ENCODE results near the gene NUDC.
"Not testable (repeated sequence)": the region's sequence is repeated elsewhere in the genome, so short reads cannot be mapped to it uniquely, and the experiment has no call there.

NUDC gene

GRCh38 chr1:26921540-26922430 is at the start of gene NUDC:
Gene NUDC, plus strand, starts transcription at chr1:26921743. Its CDS starts 106 bp downstream, at chr1:26921849.
- DNase-seq, result peak; percentile 97
- Histone ChIP-seq H3K27ac (peak within 1 kb of the TSS; percentile 85), H3K4me3 (ENCODE audit: low read depth, low read length) (peak within 1 kb of the TSS; percentile 86), H3K27me3 (ENCODE audit: insufficient read depth, low read depth, severe bottlenecking) (no peaks in the 10 kb centered on the region), H3K36me3 (peaks cover 39% of the 10 kb centered on the region), H3K9me3 (ENCODE audit: severe bottlenecking) (no peaks in the 10 kb centered on the region)
- TF ChIP-seq, protein P1, sequence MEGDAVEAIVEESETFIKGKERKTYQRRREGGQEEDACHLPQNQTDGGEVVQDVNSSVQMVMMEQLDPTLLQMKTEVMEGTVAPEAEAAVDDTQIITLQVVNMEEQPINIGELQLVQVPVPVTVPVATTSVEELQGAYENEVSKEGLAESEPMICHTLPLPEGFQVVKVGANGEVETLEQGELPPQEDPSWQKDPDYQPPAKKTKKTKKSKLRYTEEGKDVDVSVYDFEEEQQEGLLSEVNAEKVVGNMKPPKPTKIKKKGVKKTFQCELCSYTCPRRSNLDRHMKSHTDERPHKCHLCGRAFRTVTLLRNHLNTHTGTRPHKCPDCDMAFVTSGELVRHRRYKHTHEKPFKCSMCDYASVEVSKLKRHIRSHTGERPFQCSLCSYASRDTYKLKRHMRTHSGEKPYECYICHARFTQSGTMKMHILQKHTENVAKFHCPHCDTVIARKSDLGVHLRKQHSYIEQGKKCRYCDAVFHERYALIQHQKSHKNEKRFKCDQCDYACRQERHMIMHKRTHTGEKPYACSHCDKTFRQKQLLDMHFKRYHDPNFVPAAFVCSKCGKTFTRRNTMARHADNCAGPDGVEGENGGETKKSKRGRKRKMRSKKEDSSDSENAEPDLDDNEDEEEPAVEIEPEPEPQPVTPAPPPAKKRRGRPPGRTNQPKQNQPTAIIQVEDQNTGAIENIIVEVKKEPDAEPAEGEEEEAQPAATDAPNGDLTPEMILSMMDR (IDR thresholded peaks at IDR 0.05; ENCODE audit: low read depth, low read length), result no peak

- not testable (repeated sequence) for H3K36me3 ChIP-seq; H3K4me3 ChIP-seq (ENCODE audit: low read depth, low read length); DNase-seq; H3K27ac ChIP-seq; H3K9me3 ChIP-seq (ENCODE audit: severe bottlenecking); H3K27me3 ChIP-seq (ENCODE audit: insufficient read depth, low read depth, severe bottlenecking)
Measured at GRCh38 chr1:26873097-26873496, 48.4 kb upstream of the NUDC start.

DNA sequence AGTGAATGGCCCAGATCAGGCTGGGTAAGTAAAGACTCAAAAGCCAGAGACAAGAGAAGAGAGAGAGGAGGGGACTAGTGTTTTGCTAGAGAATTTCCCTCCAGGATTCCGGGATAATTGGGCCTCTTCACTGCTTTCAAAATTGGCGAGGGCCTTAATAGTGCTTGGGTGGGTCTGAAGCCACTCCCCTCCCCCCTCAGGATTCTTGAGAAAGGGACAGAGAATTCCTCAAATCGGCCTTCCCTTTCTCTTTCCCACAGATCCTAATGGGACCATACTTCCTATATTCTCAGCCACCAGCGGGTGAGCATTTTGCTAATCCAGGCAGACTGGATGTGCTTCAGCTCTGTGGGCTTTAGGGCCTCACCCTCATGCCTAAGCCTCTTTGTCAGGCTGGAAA is 46.6 kb upstream of the NUDC start:
- peak; percentile 74 for DNase-seq
- TF ChIP-seq, protein P1 (IDR thresholded peaks at IDR 0.05; ENCODE audit: low read depth, low read length), result no peak
- Histone ChIP-seq H3K36me3 (peaks cover 18% of the 10 kb centered on the region), H3K27ac (peak overlapping the region; percentile 70), H3K4me3 (ENCODE audit: low read depth, low read length) (no peak overlapping the region), H3K9me3 (ENCODE audit: severe bottlenecking) (no peaks in the 10 kb centered on the region), H3K27me3 (ENCODE audit: insufficient read depth, low read depth, severe bottlenecking) (no peaks in the 10 kb centered on the region)

DNA sequence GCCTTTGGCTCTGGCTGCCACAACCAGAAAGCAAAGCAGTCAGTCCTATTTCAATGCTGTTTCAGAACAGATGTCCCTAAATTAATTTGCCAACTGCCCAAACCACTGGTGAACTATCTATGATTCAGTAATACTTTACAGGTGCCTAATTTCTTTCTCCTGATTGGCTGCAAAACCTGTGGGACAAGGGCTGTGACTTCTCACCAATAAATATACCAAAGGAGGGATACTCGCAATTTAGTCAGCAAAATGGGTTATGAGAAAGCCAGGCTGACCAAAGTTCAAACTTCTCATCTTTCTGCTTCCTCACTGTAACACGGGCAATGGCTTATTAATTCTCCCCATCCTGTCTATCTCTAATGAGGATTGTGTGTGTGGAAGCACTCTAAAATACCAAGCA is 44.2 kb upstream of the NUDC start:
- TF ChIP-seq, protein P1 (IDR thresholded peaks at IDR 0.05; ENCODE audit: low read depth, low read length), result no peak
- Histone ChIP-seq H3K9me3 (ENCODE audit: severe bottlenecking) (no peaks in the 10 kb centered on the region), H3K36me3 (peaks cover 34% of the 10 kb centered on the region), H3K27me3 (ENCODE audit: insufficient read depth, low read depth, severe bottlenecking) (no peaks in the 10 kb centered on the region), H3K27ac (no peak overlapping the region), H3K4me3 (ENCODE audit: low read depth, low read length) (no peak overlapping the region)
- no peak for DNase-seq

DNA sequence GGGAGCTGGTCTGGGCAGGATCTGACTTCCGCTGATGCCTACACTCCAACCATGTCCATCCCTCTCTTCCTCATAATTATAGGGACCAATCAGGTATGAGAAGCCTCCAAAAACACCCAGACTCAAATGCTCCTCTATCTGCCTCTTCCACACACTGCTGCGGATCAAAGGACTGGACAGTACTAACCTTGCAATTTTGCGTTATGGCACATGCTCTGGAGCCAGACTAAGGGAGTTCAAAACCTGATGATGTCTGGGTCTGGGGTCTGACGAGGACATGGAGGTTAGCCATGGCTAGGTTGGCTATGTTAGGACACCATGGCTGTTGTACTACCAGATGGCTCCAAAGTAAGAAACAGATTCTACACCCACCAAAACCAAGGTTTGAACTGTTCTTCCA is 41.8 kb upstream of the NUDC start:
- Histone ChIP-seq H3K9me3 (ENCODE audit: severe bottlenecking) (no peaks in the 10 kb centered on the region), H3K4me3 (ENCODE audit: low read depth, low read length) (no peak overlapping the region), H3K36me3 (peaks cover 56% of the 10 kb centered on the region), H3K27me3 (ENCODE audit: insufficient read depth, low read depth, severe bottlenecking) (no peaks in the 10 kb centered on the region), H3K27ac (no peak overlapping the region)
- no peak for DNase-seq
- TF ChIP-seq, protein P1 (IDR thresholded peaks at IDR 0.05; ENCODE audit: low read depth, low read length), result no peak

- DNase-seq; H3K9me3 ChIP-seq (ENCODE audit: severe bottlenecking); H3K4me3 ChIP-seq (ENCODE audit: low read depth, low read length); H3K27ac ChIP-seq; H3K27me3 ChIP-seq (ENCODE audit: insufficient read depth, low read depth, severe bottlenecking): not testable (repeated sequence)
- peaks cover 72% of the 10 kb centered on the region for H3K36me3 ChIP-seq
Measured at GRCh38 chr1:26881611-26882010, 39.9 kb upstream of the NUDC start.

All from WERI-Rb-1 (cell line).